Transverse colon (tissue), 4 donors: ENCODE measurements around the gene PIGS. TPM values are rescaled to one million over a fixed set of nuclear protein-coding genes. Genes with fewer than 3 reads are reported as not detected.
A peak's percentile ranks its signal among the peaks of the same experiment; 100 is the strongest.

Experiments
- DNase-seq: peaks from one replicate; pipeline ENCODE4 v3.0.0-alpha.2; 2019
- H3K27ac ChIP-seq, 4 donors: fragments of 200-600 bp; sonication (generic); 2 replicates each; pipeline ENCODE4 v1.5.1; 2016 to 2018; ENCODE audit warnings: inconsistent platforms in 4 of 4
- H3K27me3 ChIP-seq: fragments of 200-600 bp; sonication (generic); 2 replicates; pipeline ENCODE4 v1.5.1; 2017; ENCODE audit warnings: inconsistent platforms
- H3K36me3 ChIP-seq, 4 donors: fragments of 200-600 bp; sonication (generic); 2 replicates each; pipeline ENCODE4 v1.5.1; 2017 to 2019; ENCODE audit warnings: inconsistent platforms in 4 of 4
- H3K4me1 ChIP-seq, 4 donors: fragments of 200-600 bp; sonication (generic); 2 replicates each; pipeline ENCODE4 v1.5.1; 2017 to 2020; ENCODE audit warnings: inconsistent platforms in 4 of 4
- H3K4me3 ChIP-seq, 4 donors: fragments of 200-600 bp; sonication (generic); 1 replicate in 1 of 4; 2 replicates in 3 of 4; pipeline versions ENCODE4 v1.5.1 to v1.6.1; 2017 to 2019; ENCODE audit warnings: inconsistent platforms in 4 of 4
- H3K9me3 ChIP-seq, 2 donors: fragments of 200-600 bp; sonication (generic); 2 replicates each; pipeline ENCODE4 v1.5.1; 2017 to 2019; ENCODE audit warnings: inconsistent platforms in 2 of 2
- EP300 ChIP-seq: sonication (generic); formaldehyde crosslinking; IDR thresholded peaks from one replicate; pipeline ENCODE4 v1.6.1; 2017; ENCODE audit warnings: antibody characterized with exemption, low read depth
- POLR2A ChIP-seq: fragments of 450-650 bp; IDR thresholded peaks from one replicate; pipeline ENCODE4 v1.6.1; 2016; ENCODE audit warnings: antibody characterized with exemption, mild to moderate bottlenecking, moderate library complexity
- POLR2AphosphoS5 ChIP-seq, 3 donors: sonication (generic); formaldehyde crosslinking; IDR thresholded peaks; one replicate each; pipeline ENCODE4 v1.6.1; 2016; ENCODE audit warnings: antibody characterized with exemption in 3 of 3
- WGBS, 2 donors: methylation state at CpG; one replicate each; pipeline ENCODE4 v1.1.5; 2018; ENCODE audit warnings: low coverage in 1 of 2; 5-methylcytosine and 5-hydroxymethylcytosine counted together
- in situ Hi-C, 4 donors: fragments of 200-750 bp; cut with MboI; loops; one replicate each; pipeline versions ENCODE4 v1.15.0 to v1.15.1; 2017; ENCODE audit warnings: low sequenced_read_pairs in 3 of 4, low pct_ligation_motif_present in 1 of 4, low pct_unique_long_range_greater_than_20kb in 1 of 4
- intact Hi-C: fragments of 100-400 bp; cut with DNase I; formaldehyde crosslinking; loops from one replicate; pipeline ENCODE4 v1.15.1; 2023; ENCODE audit warnings: low total_unique reads
- total RNA-seq, 4 donors: library from RNA; depleted of rRNA; stranded (reverse); fragments of >200 nt; gene quantifications; one replicate each; pipeline ENCODE4 v1.1.0, GENCODE V29; 2016
- TF ChIP-seq, protein P1 (sequence below), 5 experiments: fragments of 200-600 bp in 3 of 5; fragments of 450-650 bp in 2 of 5; sonication (generic) in 3 of 5; IDR thresholded peaks; 1 replicate in 2 of 5; 2 replicates in 3 of 5; pipeline ENCODE4 v1.5.1; 2016 to 2017; ENCODE audit warnings: antibody characterized with exemption in 5 of 5, inconsistent platforms in 3 of 5, mild to moderate bottlenecking in 2 of 5, moderate library complexity in 1 of 5

PIGS gene
- total RNA-seq, 4 donors from 2014 or later = 18.1 to 182 (median 87.6) TPM

DNA sequence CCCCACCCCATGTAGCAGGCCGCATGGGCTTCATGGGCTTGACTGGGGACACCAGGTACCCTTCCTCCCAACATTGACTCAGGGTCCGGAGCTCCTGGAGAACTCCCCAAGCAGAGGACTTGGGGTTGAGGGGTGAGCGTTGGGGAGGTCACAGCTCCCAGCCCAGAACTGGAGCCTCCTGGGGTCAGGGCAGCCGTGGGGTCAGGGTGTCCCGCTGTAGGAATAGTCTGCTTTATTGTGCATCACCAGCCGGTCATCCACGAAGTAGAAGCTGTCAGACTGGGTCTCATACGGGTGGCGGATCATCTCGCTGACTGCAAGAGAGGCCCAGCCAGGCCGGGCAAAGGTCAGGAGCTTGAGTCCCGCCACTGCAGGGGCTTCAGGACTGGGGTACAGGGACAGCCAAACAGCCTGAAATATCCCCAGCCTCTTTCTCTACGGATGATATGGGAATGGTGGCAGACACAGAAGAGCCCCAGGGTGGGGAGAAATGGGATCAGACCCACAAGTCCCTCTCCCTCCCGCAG is 24.2 kb downstream of the PIGS start:
- intact Hi-C loops = loop anchor here (10.0 kb wide), 1 partner anchor 58 kb away; no protein-coding TSS in a partner anchor
- no peak for TF ChIP-seq EP300
- no peak for TF ChIP-seq POLR2AphosphoS5 (IDR thresholded peaks at IDR 0.05)
- no peak for TF ChIP-seq POLR2A
- TF ChIP-seq, protein P1, sequence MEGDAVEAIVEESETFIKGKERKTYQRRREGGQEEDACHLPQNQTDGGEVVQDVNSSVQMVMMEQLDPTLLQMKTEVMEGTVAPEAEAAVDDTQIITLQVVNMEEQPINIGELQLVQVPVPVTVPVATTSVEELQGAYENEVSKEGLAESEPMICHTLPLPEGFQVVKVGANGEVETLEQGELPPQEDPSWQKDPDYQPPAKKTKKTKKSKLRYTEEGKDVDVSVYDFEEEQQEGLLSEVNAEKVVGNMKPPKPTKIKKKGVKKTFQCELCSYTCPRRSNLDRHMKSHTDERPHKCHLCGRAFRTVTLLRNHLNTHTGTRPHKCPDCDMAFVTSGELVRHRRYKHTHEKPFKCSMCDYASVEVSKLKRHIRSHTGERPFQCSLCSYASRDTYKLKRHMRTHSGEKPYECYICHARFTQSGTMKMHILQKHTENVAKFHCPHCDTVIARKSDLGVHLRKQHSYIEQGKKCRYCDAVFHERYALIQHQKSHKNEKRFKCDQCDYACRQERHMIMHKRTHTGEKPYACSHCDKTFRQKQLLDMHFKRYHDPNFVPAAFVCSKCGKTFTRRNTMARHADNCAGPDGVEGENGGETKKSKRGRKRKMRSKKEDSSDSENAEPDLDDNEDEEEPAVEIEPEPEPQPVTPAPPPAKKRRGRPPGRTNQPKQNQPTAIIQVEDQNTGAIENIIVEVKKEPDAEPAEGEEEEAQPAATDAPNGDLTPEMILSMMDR (IDR thresholded peaks at IDR 0.05) = no peak

DNA sequence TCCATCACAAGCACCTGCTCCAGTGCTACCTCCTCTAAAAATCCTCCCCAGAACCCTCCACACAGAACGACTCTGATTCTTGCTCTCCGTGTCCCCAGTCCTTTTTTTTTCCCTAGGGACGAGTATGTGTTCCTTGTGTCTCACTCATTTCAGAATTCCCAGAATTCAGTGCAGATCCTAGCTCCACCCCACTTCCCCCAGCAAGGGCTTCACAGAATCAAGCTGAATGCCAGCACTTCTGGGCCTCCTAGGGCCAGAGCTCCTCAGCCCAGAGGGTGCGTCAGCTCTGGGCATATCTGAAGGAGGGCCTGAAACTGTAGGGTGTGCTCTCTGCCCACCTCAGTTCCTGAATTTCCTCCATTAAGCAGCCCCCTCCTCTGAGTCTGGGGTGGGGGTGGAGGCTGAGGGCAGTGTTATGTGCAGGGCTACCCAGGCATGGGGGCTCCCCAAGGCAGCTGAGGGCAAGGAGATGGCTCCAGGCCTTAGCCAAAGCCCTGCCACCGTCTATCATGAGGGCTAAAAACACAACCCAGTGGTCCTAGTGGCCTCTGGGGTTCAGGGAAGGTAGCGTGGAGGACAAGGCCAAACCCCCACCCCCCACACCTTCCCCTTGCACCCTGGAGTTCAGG is 25.4 kb downstream of the PIGS start:
- 60 to 67% methylated on average over 1 to 6 of the region's 6 CpGs for WGBS, 2 donors
- peaks cover 0 to 22% (median 0%) of the 10 kb centered on the region in 4 donors for H3K4me1 ChIP-seq
- in situ Hi-C loops (no loop called here), intact Hi-C loops (loop anchor here (10.0 kb wide), 1 partner anchor 59 kb away; no protein-coding TSS in a partner anchor)
- no peaks in the 10 kb centered on the region for H3K9me3 ChIP-seq
- DNase-seq = no peak
- H3K27me3 ChIP-seq = no peaks in the 10 kb centered on the region
- H3K36me3 ChIP-seq = peaks cover 0 to 6% (median 0%) of the 10 kb centered on the region in 4 donors
- H3K27ac ChIP-seq = no peak overlapping the region
- TF ChIP-seq POLR2A (no peak), POLR2AphosphoS5 (IDR thresholded peaks at IDR 0.05) (no peak)
- H3K4me3 ChIP-seq = no peak overlapping the region

More for the DNA sequence above, 24.2 kb downstream of the PIGS start:
- H3K4me1 ChIP-seq = peaks cover 4 to 33% (median 8%) of the 10 kb centered on the region in 4 donors
- H3K36me3 ChIP-seq = peaks cover 0 to 6% (median 0%) of the 10 kb centered on the region in 4 donors
- in situ Hi-C loops = no loop called here
- 88% methylated on average over 14 of the region's 14 CpGs; no CpG with 5 or more reads in 1 of the 2 donors for WGBS, 2 donors
- peak overlapping the region in 1 of 4 donors; percentile 27 for H3K27ac ChIP-seq
- H3K4me3 ChIP-seq = no peak overlapping the region
- H3K9me3 ChIP-seq = no peaks in the 10 kb centered on the region
- H3K27me3 ChIP-seq = no peaks in the 10 kb centered on the region
- DNase-seq = no peak

DNA sequence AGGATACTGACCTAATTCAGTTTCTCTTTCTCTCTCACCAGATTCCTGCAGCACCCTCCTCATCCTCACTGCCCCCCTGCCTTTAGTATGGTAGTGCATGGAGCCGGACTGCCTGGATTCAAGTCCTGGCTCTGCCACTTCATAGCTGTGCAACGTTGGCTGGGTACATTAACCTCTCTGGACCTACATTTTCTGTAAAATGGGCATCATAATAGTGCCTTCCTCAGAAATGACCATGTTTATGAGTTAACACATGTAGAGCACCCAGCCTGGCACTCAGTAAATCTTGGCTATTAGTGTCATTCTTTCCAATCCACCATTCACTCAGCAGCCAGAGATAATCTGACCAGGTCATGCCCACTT is 26.2 kb downstream of the PIGS start:
- 73% methylated on average over 2 of the region's 2 CpGs; no CpG with 5 or more reads in 1 of the 2 donors for WGBS, 2 donors
- Histone ChIP-seq H3K9me3 (no peaks in the 10 kb centered on the region), H3K4me1 (peaks cover 0 to 19% (median 0%) of the 10 kb centered on the region in 4 donors), H3K4me3 (no peak overlapping the region), H3K27ac (no peak overlapping the region), H3K36me3 (peaks cover 0 to 6% (median 0%) of the 10 kb centered on the region in 4 donors), H3K27me3 (no peaks in the 10 kb centered on the region)
- no peak for DNase-seq
- in situ Hi-C loops (no loop called here), intact Hi-C loops (loop anchor here (10.0 kb wide), 1 partner anchor 60 kb away; no protein-coding TSS in a partner anchor)
- TF ChIP-seq EP300 (no peak), POLR2AphosphoS5 (IDR thresholded peaks at IDR 0.05) (no peak), POLR2A (no peak)
- TF ChIP-seq, protein P1 (IDR thresholded peaks at IDR 0.05) = no peak

DNA sequence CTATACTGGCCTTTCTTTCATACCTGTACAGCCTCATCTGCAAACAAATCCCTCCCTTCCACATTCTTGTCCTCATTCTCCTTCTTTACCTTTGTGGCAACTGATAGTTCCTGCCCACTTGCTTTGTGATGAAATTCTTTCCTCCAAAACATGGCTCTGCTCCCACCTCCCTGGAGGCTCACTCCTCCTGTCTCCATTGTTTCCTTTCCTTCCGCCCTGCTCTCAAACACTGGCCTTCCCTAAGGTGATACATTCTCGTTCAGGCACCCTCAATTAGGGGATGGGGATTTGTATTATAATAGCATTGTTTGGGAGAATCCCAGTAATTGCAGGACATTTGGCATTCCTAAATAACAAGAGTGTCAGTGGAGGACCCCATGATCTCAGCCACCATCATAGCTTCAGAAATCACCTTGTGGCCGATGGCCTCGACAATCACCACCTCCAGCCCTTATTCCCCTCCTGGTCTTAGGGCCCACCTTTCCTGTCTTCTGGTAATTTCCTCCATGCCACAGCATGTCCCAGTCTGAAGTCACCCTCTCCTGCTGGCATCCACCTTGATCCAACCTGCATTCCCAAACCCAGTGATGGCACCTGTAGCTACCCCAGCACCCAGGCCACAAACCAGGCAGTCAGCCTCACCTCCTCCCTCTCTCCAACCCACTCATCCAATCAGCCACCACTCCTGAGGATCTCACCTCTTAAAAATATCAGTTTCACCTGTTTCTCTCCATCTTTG is 26.8 kb downstream of the PIGS start:
- Histone ChIP-seq H3K27ac (no peak overlapping the region), H3K9me3 (no peaks in the 10 kb centered on the region), H3K4me3 (no peak overlapping the region), H3K27me3 (no peaks in the 10 kb centered on the region), H3K4me1 (peaks cover 0 to 14% (median 0%) of the 10 kb centered on the region in 4 donors), H3K36me3 (peaks cover 0 to 6% (median 0%) of the 10 kb centered on the region in 4 donors)
- whole genome bisulfite sequencing, 2 donors = 92 to 100% methylated on average over 1 to 4 of the region's 4 CpGs
- intact Hi-C loops (loop anchor here (5.0 to 10.0 kb wide), 2 partner anchors 60 to 162 kb away; no protein-coding TSS in a partner anchor), in situ Hi-C loops (no loop called here)
- TF ChIP-seq POLR2A (no peak), EP300 (no peak), POLR2AphosphoS5 (IDR thresholded peaks at IDR 0.05) (no peak)
- TF ChIP-seq, protein P1 (IDR thresholded peaks at IDR 0.05) = no peak
- no peak for DNase-seq
